Osteocyte (in vitro differentiated cells): Measurements from ENCODE around the gene SETD1B. TPM values are rescaled to one million over a fixed set of nuclear protein-coding genes. Genes with fewer than 3 reads are reported as not detected.

Source experiments
- DNase-seq: peaks from one replicate; pipeline ENCODE4 v3.0.0; 2021; ENCODE audit warnings: mixed read lengths; ENCODE audit not compliant: unreplicated experiment; ENCODE audit errors: extremely low spot score
- H3K27ac Mint-ChIP-seq: one replicate; pipeline ENCODE4 v1.8.0; 2021; ENCODE audit warnings: mild to moderate bottlenecking, mixed read lengths; ENCODE audit not compliant: unreplicated experiment
- H3K27me3 Mint-ChIP-seq: one replicate; pipeline ENCODE4 v1.8.0; 2021; ENCODE audit warnings: mixed read lengths; ENCODE audit not compliant: unreplicated experiment
- H3K36me3 Mint-ChIP-seq: one replicate; pipeline ENCODE4 v1.8.0; 2021; ENCODE audit warnings: mixed read lengths; ENCODE audit not compliant: unreplicated experiment
- H3K4me1 Mint-ChIP-seq: one replicate; pipeline ENCODE4 v1.8.0; 2021; ENCODE audit warnings: mixed read lengths; ENCODE audit not compliant: unreplicated experiment
- H3K4me3 Mint-ChIP-seq: one replicate; pipeline ENCODE4 v1.8.0; 2021; ENCODE audit warnings: mild to moderate bottlenecking, moderate library complexity, mixed read lengths; ENCODE audit not compliant: unreplicated experiment
- H3K9me3 Mint-ChIP-seq: one replicate; pipeline ENCODE4 v1.8.0; 2021; ENCODE audit warnings: mixed read lengths; ENCODE audit not compliant: unreplicated experiment
- total RNA-seq: library from RNA; stranded (reverse); gene quantifications from 2 replicates; pipeline ENCODE4 v1.2.1, GENCODE V29; 2021
- TF ChIP-seq, protein P1 (sequence below): fragments of 200-600 bp; sonication (generic); IDR thresholded peaks from 2 replicates; pipeline ENCODE4 v1.5.0; 2021; ENCODE audit warnings: antibody characterized with exemption, mild to moderate bottlenecking, moderate library complexity

SETD1B gene
- total RNA-seq, 1 donor from 2014 or later, result 21.0 TPM

DNA sequence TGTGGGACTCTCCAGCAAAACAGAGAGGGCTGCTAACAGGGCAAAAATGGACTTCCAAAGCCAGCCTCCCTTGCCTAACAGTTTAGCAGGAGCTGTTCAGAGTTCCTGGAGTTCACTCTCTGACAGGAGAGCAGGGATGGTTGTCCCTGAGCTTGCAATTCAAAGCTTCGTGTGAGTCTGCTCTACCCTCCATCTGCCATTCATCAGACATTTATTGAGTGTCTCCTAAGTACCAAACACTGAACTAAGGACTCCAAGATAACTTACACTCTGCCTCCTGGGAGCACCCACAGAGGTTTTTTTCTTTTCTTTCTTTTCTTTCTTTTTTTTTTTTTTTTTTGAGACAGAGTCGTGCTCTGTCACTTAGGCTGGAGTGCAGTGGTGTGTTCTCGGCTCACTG lies 39.0 kb upstream of the SETD1B start:
- peaks cover 35% of the 10 kb centered on the region for H3K4me1 Mint-ChIP-seq
- DNase-seq, result no peak
- H3K4me3 Mint-ChIP-seq, result no peak overlapping the region
- no peak overlapping the region for H3K27ac Mint-ChIP-seq
- no peaks in the 10 kb centered on the region for H3K9me3 Mint-ChIP-seq
- no peaks in the 10 kb centered on the region for H3K27me3 Mint-ChIP-seq
- TF ChIP-seq, protein P1, sequence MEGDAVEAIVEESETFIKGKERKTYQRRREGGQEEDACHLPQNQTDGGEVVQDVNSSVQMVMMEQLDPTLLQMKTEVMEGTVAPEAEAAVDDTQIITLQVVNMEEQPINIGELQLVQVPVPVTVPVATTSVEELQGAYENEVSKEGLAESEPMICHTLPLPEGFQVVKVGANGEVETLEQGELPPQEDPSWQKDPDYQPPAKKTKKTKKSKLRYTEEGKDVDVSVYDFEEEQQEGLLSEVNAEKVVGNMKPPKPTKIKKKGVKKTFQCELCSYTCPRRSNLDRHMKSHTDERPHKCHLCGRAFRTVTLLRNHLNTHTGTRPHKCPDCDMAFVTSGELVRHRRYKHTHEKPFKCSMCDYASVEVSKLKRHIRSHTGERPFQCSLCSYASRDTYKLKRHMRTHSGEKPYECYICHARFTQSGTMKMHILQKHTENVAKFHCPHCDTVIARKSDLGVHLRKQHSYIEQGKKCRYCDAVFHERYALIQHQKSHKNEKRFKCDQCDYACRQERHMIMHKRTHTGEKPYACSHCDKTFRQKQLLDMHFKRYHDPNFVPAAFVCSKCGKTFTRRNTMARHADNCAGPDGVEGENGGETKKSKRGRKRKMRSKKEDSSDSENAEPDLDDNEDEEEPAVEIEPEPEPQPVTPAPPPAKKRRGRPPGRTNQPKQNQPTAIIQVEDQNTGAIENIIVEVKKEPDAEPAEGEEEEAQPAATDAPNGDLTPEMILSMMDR, result no peak
- no peaks in the 10 kb centered on the region for H3K36me3 Mint-ChIP-seq

DNA sequence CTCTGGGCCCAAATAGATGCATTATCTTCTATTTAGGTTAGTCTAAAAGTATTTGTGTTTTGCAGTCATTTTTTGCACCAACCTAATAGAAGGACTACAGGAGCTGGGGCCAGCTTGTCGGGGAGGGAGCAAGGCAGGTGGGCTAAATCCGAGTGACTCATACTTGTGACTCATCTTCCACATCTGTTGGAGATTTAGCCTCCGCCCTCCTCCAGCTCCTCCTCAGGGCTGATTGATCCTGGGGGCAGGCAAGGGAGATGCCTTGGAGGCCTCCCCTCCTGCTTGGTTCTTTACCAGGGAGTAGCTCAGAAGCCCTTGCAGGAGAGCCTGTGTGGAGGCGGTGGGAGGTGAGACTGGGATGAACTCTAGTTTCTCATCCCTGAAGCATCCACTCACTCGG lies 38.2 kb upstream of the SETD1B start:
- no peak for DNase-seq
- no peak overlapping the region for H3K27ac Mint-ChIP-seq

DNA sequence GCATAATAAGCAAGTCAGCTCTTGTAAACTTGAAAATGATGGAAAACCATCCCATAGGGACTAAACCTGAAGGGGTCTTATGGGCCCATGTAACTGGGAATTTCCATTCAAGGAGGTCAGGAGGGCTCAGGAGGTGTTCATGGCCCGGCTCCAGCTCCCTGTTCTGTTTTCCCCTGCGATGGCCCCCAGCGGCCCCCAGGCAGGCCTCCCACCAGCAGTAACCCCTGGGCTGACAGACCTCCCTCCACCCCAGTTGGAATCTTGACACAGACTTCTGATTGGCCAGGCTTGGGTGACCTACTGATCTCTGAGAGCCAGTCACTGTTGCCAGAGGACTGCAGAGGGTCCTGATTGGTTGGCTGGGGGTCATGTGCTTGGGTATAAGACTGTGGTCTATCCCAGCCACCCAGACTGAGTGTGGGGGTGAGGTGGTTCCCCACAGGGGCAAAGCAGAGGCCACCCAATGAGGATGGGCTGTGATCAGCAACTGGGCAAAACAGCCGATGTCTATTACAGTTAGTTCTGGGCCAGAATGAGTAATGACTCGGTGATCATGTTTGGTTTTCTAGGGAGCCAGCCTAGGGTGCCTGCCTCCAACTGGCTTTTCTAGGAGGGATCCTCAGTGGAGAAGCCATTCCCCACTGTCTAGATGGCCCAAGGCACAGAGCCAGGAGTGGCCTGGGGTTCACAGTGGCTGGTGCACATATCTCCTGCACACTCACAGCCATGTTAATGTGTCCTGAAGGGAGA lies 37.3 kb upstream of the SETD1B start:
- TF ChIP-seq, protein P1, result no peak
- H3K27me3 Mint-ChIP-seq, result no peaks in the 10 kb centered on the region
- H3K27ac Mint-ChIP-seq, result no peak overlapping the region
- no peaks in the 10 kb centered on the region for H3K9me3 Mint-ChIP-seq
- no peak for DNase-seq
- H3K36me3 Mint-ChIP-seq, result no peaks in the 10 kb centered on the region
- H3K4me1 Mint-ChIP-seq, result peaks cover 35% of the 10 kb centered on the region
- no peak overlapping the region for H3K4me3 Mint-ChIP-seq

More for the DNA sequence above, 38.2 kb upstream of the SETD1B start:
- H3K27me3 Mint-ChIP-seq, result no peaks in the 10 kb centered on the region
- TF ChIP-seq, protein P1, result no peak
- H3K9me3 Mint-ChIP-seq, result no peaks in the 10 kb centered on the region
- peaks cover 35% of the 10 kb centered on the region for H3K4me1 Mint-ChIP-seq
- no peak overlapping the region for H3K4me3 Mint-ChIP-seq
- no peaks in the 10 kb centered on the region for H3K36me3 Mint-ChIP-seq

GRCh38 chr12:121767525-121768016 lies 36.2 kb upstream of the SETD1B start:
- TF ChIP-seq, protein P1, result no peak
- no peak for DNase-seq
- H3K4me3 Mint-ChIP-seq, result no peak overlapping the region
- no peaks in the 10 kb centered on the region for H3K27me3 Mint-ChIP-seq
- H3K36me3 Mint-ChIP-seq, result no peaks in the 10 kb centered on the region
- peak overlapping the region; percentile 66 for H3K27ac Mint-ChIP-seq
- H3K9me3 Mint-ChIP-seq, result no peaks in the 10 kb centered on the region
- H3K4me1 Mint-ChIP-seq, result peaks cover 25% of the 10 kb centered on the region

- Mint-ChIP-seq H3K27ac (no peak overlapping the region), H3K27me3 (no peaks in the 10 kb centered on the region), H3K4me1 (peaks cover 32% of the 10 kb centered on the region), H3K36me3 (no peaks in the 10 kb centered on the region), H3K9me3 (no peaks in the 10 kb centered on the region), H3K4me3 (no peak overlapping the region)
- TF ChIP-seq, protein P1, result no peak
- DNase-seq, result no peak
These were observed 34.4 kb upstream of the SETD1B start for GRCh38 chr12:121769297-121769830.
